Kidney (tissue), 14 donors: Measurements from ENCODE around the gene CUX1. TPM values are rescaled to one million over a fixed set of nuclear protein-coding genes. Genes with fewer than 3 reads are reported as not detected.

Experiments
- DNase-seq, 5 donors: peaks; one replicate each; pipeline ENCODE4 v3.0.0-alpha.2; 2013 to 2020
- FAIRE-seq: peaks from 2 replicates; lab custom pipeline; 2012; peaks lifted over from hg19 to GRCh38; lab: Jason Lieb, UNC
- H3K27ac ChIP-seq, 2 donors: one replicate each; pipeline ENCODE4 v1.7.0; 2013; ENCODE audit warnings: low read depth in 2 of 2, low read length in 2 of 2, inconsistent platforms in 1 of 2
- H3K27me3 ChIP-seq: one replicate; pipeline ENCODE4 v1.7.1; 2013; ENCODE audit warnings: low read length, inconsistent platforms; ENCODE audit not compliant: control insufficient read depth, insufficient read depth
- H3K36me3 ChIP-seq, 3 donors: one replicate each; pipeline versions ENCODE4 v1.7.0 to v1.7.1; 2013; ENCODE audit warnings: low read length in 3 of 3, control low read depth in 1 of 3, inconsistent platforms in 1 of 3; ENCODE audit not compliant: insufficient read depth in 3 of 3, control insufficient read depth in 2 of 3
- H3K4me1 ChIP-seq, 3 donors: one replicate each; pipeline versions ENCODE4 v1.7.0 to v1.7.1; 2013; ENCODE audit warnings: low read length in 3 of 3, inconsistent platforms in 1 of 3, low read depth in 1 of 3; ENCODE audit not compliant: control insufficient read depth in 2 of 3, insufficient read depth in 2 of 3
- H3K4me3 ChIP-seq, 3 donors: one replicate each; pipeline versions ENCODE4 v1.7.0 to v1.8.1; 2013; ENCODE audit warnings: low read length in 3 of 3, control low read depth in 1 of 3, inconsistent platforms in 1 of 3
- H3K9ac ChIP-seq, 3 donors: one replicate each; pipeline versions ENCODE4 v1.7.0 to v1.7.1; 2013; ENCODE audit warnings: low read length in 3 of 3, control low read depth in 1 of 3, inconsistent platforms in 1 of 3
- H3K9me3 ChIP-seq, 3 donors: one replicate each; pipeline versions ENCODE4 v1.7.0 to v1.7.1; 2013; ENCODE audit warnings: low read length in 3 of 3, control low read depth in 1 of 3, inconsistent platforms in 1 of 3; ENCODE audit not compliant: control insufficient read depth in 2 of 3, insufficient read depth in 1 of 3
- intact Hi-C: fragments of 100-400 bp; cut with DNase I; formaldehyde crosslinking; loops from one replicate; pipeline ENCODE4 v1.11.1; 2022
- polyA plus RNA-seq: library from polyadenylated mRNA; stranded (reverse); fragments of 350-450 nt; fragmentation: Illumina TruSeq; extraction: RNeasy Lipid Tissue Mini Kit (QIAGEN cat#74804); gene quantifications from one replicate; pipeline ENCODE4 v1.2.3, GENCODE V29; 2014; ENCODE audit warnings: low read depth, low replicate concordance; ENCODE audit not compliant: insufficient read depth
- total RNA-seq: library from RNA; stranded (reverse); fragmentation: NEBNext Ultra II Directional; extraction: Animal tissue kit (Norgen Biotek cat#: 25700); gene quantifications from one replicate; pipeline ENCODE4 v1.2.1, GENCODE V29; 2021
- TF ChIP-seq, protein P1 (sequence below): IDR thresholded peaks from 3 replicates; pipeline ENCODE4 v1.5.1; 2012; ENCODE audit warnings: mild to moderate bottlenecking, moderate library complexity, borderline replicate concordance; ENCODE audit not compliant: insufficient read depth; ENCODE audit errors: extremely low read depth
- donor health status: control.
- donor health status: control.
- donor health status: control.
- donor health status: control.
- donor health status: control.
- donor health status: DM: yes; HTN: yes; CAD: no.
- donor health status: Normal renal cell carcinoma (clear cell type).

CUX1 gene
- total and polyA plus RNA-seq, 2 donors from 2014 or later = 71.4 to 126 TPM

DNA sequence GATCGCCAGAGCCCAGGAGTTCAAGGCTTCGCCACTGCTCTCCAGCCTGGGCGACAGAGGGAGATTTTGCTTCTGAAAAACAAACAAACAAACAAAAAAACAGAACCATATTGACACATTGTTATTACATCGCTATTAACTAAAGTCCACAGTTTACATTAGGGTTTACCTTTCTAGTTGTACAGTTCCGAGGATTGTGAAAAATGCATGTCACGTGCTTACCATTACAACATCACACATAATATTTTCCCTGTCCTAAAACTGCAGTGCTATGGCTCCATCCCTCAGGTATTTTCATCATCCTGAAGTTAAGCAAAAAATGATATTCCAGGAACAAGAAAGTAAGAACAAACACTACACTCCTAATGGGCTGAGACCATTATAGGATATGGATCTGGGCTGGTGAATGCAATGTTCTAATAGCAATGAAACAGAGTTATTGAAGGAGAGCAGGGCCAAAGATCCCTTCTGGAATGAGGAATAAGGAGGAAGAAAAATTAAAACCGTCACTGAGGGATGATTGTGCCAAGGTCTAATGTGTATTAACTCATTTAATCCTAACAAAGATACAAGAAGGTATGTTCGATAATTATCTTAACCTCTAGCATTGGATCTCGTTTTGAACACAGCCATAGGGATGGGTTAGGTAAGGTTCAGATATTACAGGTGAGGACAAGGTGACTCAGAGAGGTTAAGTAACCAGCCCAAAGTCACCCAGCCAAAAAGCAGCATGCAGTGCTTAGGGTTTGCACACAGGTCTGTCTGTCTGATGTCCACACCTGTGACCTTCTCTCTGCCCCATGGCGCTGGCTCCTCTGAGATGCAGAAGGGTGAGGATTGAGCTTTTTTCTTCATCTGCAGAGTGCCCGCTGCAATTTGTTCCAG, 14.0 kb upstream of the CUX1 start:
- no peak for DNase-seq
- H3K4me1 ChIP-seq = no peaks in the 10 kb centered on the region
- H3K9ac ChIP-seq = no peak overlapping the region
- no peak for FAIRE-seq
- no peak overlapping the region for H3K4me3 ChIP-seq
- no peak overlapping the region for H3K27ac ChIP-seq
- intact Hi-C loops = no loop called here
- no peaks in the 10 kb centered on the region for H3K36me3 ChIP-seq
- H3K27me3 ChIP-seq = no peaks in the 10 kb centered on the region
- TF ChIP-seq, protein P1, sequence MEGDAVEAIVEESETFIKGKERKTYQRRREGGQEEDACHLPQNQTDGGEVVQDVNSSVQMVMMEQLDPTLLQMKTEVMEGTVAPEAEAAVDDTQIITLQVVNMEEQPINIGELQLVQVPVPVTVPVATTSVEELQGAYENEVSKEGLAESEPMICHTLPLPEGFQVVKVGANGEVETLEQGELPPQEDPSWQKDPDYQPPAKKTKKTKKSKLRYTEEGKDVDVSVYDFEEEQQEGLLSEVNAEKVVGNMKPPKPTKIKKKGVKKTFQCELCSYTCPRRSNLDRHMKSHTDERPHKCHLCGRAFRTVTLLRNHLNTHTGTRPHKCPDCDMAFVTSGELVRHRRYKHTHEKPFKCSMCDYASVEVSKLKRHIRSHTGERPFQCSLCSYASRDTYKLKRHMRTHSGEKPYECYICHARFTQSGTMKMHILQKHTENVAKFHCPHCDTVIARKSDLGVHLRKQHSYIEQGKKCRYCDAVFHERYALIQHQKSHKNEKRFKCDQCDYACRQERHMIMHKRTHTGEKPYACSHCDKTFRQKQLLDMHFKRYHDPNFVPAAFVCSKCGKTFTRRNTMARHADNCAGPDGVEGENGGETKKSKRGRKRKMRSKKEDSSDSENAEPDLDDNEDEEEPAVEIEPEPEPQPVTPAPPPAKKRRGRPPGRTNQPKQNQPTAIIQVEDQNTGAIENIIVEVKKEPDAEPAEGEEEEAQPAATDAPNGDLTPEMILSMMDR = no peak
- H3K9me3 ChIP-seq = no peaks in the 10 kb centered on the region

DNA sequence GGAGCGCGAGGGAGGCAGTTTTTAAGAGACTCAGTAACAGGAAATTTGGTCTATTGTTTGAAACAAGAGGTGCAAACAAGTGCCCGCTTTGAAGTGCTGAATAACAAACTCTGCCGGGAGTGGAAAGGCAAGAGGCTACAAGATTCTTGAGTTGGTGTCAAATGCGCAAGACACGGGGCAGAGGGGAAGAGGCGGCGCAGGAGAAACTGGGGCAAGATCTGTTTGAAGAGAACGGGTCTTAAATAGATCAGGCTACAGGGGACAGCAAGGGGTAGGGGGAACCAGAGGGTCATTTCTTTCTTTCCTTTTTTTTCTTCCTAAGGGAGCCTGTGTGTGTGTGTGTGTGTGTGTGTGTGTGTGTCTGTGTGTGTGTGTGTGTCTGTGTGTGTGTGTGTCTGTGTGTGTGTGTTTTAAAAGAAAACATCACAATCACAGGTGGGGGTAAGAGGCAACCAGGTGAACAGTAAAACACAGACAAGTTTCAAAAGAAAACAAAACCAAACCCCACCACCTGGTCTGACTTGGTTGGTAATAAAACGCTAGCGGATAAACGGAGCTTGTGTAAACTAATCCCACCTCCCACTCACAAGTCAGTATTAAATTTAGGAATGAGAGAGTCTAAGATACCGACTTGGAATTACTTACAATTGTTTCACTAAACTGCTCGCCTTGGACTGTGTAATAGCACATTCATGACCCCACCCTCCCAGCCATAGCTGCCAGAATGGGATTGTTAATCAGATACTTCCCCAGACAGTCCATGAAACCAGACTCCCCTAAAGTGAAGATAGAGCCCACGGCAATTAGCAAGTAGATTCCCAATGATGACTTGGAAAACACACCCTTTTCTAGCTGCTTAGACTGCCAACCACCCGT, 13.1 kb upstream of the CUX1 start:
- intact Hi-C loops = no loop called here
- peak in 4 of 5 donors; percentile 68 to 91 (median 79) for DNase-seq

DNA sequence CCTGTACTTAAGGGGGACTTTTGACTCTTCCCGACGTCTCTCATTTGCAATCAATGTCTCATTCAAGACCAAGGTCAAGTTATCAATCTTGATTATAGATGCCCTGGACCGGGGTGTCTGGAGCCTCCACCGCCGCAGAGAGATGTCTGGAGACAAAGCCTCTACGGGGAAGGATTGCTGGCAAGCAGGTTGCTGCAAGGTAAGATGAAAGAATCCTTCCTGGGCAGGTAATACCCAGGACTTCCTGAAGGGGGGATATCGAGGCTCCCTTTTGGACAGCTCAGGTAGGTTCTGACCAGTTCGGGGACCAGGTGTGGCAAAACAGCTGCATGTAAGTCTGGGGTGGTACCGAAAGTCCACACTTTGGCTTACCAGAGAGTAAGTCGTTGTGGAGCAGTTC, 12.5 kb upstream of the CUX1 start:
- H3K4me1 ChIP-seq = no peaks in the 10 kb centered on the region
- H3K36me3 ChIP-seq = no peaks in the 10 kb centered on the region
- no peak overlapping the region for H3K4me3 ChIP-seq
- intact Hi-C loops = no loop called here
- no peak for FAIRE-seq
- no peak overlapping the region for H3K9ac ChIP-seq
- no peaks in the 10 kb centered on the region for H3K27me3 ChIP-seq
- TF ChIP-seq, protein P1 = no peak
- no peaks in the 10 kb centered on the region for H3K9me3 ChIP-seq
- DNase-seq = peak in 2 of 5 donors; percentile 53 to 58
- no peak overlapping the region for H3K27ac ChIP-seq

More for the DNA sequence above, 13.1 kb upstream of the CUX1 start:
- no peak overlapping the region for H3K4me3 ChIP-seq
- H3K36me3 ChIP-seq = no peaks in the 10 kb centered on the region
- H3K27me3 ChIP-seq = no peaks in the 10 kb centered on the region
- FAIRE-seq = no peak
- no peak overlapping the region for H3K9ac ChIP-seq
- no peaks in the 10 kb centered on the region for H3K4me1 ChIP-seq
- H3K9me3 ChIP-seq = no peaks in the 10 kb centered on the region
- no peak overlapping the region for H3K27ac ChIP-seq
- TF ChIP-seq, protein P1 = no peak
